Activated CD4-positive, CD25-positive, alpha-beta regulatory T cell (primary cell): ENCODE results near the gene MSI2.

Experiments
- DNase-seq, 4 experiments: peaks; one replicate each; lab custom pipeline; 2025; lab: John Stamatoyannopoulos, UW

MSI2 gene

DNA sequence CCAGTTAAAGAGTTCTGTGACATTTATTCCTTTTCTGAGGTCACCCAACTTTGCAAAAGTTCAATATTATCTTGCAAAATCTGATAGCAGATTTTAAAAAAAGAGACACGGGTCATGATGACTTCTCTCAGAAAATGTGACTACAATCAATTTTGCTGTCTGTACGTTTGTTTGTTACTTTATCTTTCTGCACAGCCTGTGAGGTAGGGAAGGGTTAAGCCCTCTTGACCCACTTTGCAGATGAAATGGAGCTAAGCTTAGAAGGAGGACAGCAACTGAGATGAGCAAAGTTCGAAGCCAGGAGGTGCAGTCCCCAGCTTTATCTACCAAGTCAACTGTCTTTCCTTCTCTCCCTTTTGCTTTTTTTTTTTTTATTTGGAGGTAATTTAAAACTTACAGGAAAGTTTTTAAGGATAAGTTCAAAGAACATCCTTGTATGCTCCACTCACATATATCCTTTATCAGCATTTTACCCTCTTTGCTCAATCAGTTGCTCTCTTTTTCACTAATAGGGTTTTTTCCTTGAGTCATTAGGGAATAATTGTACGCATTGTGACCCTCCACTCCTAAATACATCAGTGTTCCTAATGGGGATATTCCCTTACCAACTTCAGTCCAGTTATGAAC lies 86.8 kb downstream of the MSI2 start:
- DNase-seq = no peak

DNA sequence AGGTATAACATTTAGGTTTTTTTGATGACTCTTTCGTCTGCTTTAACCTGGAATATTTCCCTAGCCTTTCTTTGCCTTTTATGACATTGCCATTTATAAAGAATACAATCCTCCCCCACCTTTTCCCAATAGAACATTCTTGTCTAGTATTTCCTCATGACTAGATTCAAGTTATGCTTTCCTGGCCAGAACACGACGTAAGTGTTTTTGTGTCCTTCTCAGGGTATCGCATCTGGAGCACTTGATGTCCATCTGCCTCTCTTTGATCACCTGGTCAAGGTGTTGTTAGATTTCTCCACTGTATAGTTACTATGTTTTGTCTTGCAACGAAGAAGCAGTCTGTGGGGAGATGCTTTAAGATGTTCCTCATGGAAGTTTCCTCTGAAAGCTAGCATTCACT lies 87.4 kb downstream of the MSI2 start:
- no peak for DNase-seq

DNA sequence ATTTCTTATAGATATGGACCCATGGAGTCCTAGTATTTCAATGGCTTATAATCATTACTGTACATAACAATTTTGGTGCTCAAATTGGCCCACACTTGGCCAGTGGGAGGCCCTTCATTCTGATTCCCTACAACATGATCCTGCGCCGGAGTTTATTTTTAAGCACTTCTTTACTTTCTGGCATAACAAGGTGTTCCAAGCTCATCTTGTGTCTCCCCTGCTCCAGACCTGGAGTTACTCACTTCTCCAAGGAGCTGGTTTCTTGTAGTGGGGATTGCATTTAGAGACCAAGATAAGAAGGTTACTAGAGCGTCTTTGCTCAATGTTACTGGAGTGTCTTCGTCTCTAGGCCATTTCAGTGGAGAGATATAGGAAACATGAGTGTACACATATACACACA lies 87.9 kb downstream of the MSI2 start:
- no peak for DNase-seq

DNA sequence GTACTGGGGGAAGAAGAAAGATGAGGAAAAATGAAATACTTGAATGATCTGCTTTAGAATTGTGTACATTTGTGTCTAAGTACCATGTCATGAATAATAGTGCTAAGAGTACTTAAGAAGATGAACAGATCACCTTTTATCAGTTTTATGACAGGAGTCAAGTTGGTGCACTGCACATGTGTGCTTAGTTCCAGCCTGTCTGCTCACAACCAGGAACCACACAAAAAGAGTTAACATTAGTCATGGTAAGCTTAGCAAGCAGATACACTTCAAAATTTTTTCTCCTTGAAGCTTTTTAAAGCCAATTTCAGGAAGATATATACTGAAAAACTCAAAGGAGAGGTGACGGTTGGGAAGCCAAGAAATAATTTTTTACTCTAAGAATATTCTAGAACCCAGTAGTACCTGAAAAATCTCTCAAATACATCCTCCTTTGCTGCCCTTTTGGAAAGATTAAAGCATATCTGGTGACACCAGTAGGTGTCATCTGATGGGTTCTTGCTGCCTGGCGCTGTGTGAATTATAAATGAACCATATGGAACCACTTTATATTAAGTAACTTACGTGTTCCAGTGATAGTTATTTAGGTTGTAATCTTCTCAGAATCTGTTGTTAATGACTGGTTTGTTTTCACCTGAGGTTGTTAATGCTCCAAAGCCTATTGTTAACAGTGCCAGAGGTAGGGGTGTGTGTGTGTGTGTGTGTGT lies 93.4 kb downstream of the MSI2 start:
- DNase-seq = no peak

DNA sequence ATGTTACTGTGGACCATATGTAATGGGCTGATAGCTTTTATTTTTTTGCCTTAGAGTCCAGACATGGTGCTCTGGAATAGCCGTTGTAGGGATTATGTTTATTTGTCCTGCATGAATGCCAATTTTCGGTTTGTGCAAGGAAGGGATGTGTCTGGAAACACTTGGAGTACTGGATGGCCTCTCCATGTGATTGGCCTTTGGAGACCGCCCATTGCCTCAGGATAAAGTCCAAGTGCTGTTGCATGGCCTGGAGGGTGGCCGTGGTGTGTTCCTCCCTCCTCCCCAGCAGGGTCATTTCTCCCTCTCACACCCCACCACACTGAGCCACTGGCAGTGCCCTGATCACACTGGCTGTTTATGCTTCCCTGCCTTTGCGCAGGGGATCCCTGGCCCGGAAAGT lies 93.9 kb downstream of the MSI2 start:
- DNase-seq = no peak

DNA sequence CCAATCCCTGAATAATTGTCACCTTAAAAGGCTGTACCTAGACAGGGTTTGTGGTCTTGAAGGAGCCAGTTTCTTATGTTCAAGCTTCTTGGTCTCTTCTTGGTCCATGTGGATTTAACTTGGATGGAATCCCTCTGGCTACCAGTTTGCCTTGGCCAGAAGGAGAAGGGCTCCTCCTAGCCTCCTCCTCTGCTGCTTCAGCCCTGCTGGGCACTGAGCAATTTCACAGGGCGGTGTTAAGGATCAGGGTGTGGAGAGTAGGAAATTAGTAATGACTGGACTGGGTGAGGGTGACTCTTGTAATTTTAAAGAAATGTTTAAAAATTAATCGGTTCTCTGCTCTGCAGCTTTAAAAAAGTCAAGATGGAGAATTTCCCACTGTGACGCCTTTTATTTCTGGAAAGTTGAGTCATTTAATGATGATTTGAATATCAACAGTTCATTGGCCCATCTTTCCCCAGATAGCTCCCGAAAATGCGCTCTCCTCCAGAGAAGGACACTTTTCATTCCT lies 96.4 kb downstream of the MSI2 start:
- no peak for DNase-seq

DNA sequence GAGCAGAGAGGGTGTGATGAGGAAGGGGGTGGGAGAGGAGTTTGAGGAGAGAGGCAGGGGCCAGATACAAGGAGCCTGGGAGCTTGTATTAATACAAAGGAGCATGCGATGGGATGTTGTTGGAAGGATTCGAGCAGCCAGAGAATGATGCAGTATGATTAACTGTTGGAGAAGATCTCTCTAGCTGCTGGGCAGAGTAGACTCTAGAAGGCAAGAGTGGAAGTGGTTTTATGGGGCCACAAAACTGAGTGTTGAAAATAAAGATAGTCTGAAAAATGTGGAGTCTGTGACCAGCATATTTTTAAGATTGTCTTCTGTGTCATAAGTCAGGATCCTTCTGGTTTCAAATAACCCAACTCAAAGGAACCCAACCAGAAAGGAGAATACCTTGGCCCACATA lies 98.3 kb downstream of the MSI2 start:
- no peak for DNase-seq

DNA sequence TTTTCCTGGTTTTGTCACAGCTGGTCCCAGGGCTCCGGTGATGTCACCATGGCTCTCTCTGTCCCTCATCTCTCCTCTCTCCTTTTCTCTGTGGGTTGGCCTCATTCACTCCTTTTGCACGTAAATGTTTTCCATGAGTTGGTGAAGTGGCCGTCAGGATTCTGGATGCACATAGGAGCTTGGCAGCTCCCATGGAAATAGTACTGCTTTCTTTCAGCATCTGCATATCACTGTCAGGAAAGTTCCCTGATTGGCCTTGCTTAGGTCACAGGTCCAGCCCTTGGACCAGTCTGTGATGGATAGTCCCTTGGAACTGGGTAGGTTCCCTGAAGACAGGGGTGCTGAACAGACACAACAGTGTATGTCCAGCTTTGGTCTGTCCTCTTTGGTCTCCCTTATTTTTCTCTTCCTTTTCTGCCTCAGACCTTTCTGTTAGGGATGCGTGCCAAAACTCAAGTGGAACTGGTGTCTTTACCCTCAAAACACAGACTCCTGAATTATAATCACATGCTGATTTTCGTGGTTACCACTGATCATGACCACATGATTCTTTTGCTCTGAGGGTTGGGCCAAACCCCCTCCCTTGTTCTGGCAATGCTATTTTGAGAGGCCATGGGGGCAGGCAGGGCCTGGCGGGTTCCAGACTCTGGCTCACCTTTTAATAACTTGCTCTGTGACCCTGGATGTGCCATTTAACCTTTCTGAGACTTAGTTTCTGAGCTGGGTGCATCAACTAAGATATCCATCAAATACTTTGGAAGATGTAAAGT lies 99.0 kb downstream of the MSI2 start:
- no peak for DNase-seq

DNA sequence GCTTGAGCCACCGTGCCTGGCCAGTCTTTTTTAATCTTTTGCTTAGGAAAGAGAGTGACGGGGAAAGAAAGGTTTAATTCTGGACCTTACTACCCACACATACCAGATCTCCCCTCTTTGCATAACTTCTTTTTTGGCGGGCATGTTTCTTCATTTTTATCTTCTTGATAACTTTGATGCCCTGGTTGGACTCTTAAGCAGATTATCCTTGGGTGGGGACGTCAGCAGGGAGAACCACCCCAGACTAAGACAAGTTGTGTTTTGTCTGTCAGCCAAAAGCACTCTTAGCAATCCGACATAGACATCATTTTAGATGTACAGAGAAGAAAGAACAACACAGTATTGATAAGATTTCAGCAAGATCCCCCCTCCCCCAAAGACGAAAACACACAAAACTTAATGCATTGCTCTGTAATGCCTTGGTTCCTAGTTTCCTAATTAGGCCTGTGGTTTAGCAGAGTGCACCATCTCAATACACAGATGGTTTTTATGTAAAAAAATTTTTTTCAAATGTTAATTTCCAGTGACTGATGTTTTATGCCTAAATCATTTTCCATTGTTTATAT lies 99.9 kb downstream of the MSI2 start:
- DNase-seq = no peak

DNA sequence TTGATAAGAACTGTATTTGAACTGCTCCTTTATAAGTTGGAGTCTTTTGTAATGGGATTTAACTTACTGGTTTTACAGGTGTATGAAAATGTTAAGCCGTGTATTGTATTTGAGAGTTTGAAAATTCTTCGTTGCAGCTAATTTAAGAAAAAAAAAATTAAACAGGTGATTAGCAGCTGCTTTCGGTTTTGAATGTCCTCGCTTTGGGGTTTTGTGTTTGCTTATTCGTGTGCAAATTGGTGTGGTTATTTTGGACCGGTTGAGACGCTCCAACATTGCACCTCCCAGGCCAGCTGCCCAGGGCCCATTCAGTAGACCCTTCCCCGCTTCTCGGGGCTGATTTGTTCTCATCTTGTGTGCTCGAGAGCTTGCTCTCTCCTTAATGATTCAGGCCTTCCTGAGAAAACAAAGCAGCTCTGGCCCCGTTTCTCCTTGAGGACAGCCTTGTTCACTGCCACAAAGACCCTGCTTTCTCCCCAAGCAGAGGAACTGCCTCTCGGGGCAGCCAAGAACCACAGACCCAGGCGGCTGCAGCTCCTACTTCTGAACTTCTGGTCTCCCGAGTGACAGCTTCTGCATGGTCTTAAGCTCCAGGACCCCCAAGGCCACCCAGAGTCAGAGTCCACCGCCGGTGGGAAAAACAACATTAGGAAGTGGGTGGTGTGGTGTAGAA lies 100.5 kb downstream of the MSI2 start:
- DNase-seq = no peak

DNA sequence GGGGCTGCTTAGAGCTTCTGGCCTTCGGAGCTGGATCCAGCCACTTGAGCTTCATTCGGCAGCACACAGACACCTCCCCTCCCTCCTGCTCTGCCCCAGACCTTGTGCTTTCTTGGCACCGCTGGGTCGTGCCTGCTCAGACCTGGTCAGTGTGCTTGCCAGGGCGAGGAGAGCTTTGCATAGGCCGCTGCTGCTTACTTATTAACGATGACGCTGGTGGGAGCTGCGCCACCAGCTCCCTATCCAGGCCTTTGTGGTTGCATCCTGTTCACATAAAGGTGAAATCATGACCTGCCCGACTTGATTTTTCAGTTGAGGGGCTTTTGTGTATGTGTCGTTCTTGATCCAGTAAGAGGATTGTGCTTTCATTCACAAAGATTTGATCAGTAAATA lies 101.1 kb downstream of the MSI2 start:
- DNase-seq = no peak

DNA sequence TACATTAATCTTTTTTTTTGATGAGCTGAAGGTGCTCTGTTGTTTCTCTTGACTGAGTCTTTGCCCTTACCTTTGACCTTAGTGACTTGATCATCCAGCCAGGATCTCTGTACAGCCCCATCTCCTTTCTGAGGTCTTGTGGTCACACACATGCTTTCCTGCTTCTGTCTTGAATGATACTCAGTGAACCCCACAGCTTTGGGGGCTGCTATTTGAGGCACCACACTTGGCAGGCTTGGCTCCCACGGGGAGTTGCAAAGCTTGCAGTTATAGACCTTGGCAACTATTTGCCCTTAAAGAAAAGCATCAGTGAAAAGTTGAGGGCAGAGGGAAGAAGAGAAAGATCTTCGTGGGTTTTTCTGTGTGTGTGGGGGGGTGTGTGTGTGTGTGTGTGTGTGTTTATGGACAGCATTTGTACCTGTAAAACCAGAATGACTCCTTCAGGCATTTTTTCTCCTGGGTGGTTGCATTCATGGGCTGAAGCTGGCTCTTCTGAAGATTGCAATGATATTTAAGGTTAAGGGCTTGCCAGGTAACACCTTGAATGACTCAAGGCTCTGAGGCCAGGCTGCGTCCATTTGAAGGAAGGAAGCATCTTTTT lies 101.6 kb downstream of the MSI2 start:
- no peak for DNase-seq

DNA sequence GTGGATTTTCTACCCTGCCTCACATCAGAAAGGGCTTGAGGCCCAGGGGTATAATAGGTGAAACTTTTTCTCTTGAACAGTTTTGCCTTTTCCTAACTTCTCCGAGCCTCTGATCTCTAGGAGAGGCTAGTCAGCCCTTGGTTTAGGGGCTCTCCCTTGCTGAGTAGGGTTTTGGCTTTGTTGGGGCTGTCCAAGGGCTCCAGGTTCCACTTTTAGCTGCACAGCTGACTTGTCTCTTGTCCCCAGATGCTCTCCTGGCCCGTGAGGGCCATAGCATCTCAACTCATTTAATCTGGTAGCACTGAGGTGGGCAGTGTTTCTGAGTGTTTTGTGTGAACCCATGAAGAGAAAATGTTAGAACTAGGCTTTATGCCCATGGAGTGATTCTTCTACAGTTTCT lies 103.9 kb downstream of the MSI2 start:
- no peak for DNase-seq

DNA sequence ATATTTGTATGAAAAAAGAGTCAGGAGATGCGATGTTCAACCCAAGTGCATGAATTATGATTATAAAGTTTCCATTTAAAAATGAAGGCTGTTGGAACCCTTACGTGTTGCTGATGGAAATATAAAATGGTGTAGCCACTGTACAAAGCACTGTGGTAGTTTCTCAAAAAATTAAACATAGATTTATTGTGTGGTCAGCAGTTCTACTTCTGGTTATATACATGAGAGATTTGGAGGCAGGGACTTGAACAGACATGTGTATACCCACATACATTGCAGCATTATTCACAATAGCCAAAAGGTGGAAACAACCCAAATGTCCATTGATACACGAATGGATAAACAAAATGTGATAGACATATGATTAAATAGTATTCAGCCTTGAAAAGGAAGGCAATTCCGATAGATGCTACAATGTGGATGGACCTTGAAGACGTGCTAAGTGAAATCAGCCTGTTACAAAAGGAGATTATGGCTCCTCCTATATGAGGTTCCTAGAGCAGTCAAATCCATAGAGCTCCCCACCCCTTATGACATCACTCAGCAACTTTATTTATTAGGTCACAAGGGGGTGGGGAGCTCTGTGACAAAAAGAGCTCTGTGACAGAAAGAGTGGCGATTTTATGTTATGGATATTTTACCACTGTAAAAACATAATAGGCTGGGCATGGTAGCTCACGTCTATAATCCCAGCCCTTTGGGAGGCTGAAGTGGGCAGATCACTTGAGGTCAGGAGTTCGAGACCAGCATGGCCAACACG lies 106.7 kb downstream of the MSI2 start:
- no peak for DNase-seq

DNA sequence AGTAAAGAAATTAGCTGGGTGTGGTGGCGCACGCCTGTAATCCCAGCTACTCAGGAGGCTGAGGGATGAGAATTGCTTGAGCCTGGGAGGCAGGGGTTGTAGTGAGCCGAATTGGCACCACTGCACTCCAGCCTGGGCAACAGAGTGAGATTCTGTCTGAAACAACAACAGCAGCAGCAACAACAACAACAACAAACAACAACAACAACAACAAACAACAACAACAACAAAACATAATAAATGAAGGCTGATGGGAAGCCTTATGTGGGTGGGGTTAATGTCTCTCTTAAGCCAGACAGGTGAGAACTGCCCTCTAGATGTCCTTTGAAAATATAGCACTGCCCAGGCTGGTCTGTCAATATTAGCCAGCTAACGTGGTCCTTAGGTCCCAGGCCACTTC lies 107.3 kb downstream of the MSI2 start:
- no peak for DNase-seq

DNA sequence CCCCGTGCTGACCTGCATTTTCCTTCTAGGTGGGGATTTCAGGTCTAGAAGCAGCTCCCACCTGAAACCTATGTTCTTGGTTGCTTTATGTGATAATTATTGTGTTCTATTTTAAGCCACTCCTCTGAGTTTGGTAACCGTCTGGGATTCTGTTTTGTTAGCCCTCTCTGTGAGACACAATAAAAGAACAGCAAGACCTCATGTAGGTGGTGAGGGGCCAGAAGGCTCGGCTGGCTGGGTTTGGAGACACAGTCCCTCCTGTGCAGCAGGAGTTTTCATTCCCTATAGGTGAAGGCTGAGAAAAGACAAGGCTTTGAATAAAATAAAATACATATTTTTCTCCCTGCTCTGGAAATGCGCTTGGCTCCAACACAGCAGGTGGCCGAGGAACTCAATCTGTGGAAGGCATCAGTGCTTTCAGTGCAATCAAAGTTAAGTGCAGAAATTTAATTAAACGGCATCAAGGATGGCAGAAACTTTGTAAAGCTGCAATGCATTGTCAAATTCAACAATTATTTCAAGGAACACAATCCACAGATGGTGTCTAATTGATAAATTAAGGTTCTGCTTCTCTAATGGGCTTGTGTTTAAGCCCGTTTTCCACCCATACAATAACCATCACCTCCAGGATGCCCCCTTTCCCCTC lies 107.8 kb downstream of the MSI2 start:
- no peak for DNase-seq

DNA sequence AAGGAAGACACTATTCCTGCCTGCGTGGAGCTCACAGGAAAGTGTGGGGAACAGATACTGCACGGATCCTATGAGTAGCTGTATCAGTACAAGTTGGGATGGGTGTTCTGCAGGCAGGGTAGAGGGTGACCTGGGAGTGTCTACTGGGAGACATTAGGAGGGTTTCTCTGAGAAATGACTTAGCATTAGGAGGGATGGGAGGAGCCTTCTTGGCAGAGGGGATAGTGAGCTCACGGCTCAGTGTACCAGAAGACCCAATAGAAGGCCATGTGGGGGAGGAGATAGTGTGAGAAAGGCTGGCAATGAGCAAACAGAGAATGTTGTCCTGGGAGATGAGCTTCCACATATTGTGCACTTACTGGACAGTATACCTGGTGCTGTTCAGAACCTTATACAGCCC lies 109.1 kb downstream of the MSI2 start:
- DNase-seq = no peak

DNA sequence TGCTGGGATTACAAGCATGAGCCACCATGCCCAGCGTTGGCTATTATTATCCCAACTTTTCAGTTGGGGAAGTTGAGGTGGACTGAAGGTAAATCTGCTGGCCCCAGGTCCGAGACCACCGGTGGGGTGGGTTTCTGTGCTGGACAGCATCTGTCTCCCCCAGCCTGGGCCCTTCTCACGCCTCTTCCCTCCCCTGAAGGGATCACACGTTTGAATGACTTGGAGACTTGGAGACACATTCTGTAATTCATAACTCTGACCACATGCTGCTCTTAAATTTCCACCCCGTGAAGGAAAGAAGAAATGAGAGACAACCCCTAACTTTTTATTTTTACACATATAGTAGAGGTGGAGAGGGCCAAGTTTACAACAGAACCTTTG lies 109.8 kb downstream of the MSI2 start:
- no peak for DNase-seq

DNA sequence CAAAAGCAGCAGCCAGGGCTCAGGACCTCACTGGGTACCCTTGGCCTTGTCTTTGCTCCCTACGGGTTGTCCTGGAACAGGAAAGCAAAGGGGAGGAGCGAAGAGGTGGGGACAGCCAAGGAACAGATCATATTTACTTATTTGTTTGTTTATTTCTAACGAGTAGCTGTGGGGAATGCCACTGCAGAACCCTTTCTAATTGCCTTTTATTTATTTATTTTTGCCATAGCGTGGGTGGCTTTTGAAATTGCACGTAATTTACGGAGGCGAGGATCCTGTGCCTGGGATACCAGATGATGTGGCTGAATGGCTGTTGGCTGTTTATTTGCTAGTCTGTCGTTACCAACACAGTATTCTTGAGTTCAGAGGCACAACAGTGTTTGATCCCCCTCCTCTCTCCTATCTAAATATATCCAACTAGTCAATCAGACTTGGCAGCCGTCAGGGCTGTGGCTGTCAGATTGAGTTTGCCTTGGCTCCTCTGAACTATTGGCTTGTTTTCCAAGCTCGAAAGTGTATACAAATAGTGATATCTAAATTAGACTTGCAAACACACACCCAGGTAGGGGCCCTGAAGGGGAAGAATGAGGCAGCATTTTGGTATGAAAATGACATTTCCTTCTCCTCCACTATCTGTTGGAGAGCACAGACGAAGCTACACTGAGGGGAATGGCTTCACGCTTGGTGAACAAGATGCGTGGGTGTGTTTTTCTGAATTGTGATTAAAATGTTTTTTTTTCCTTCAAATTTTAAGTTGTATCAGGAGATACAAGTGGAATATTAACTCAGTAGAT lies 110.4 kb downstream of the MSI2 start:
- no peak for DNase-seq
